SK-N-SH treated with all-trans-retinoic acid at 6 μM for 48 hours (cell line): Measurements from ENCODE around the gene KANTR.

ENCODE experiments used
- ARNTL ChIP-seq: fragments of 450-650 bp; formaldehyde crosslinking; IDR thresholded peaks from 2 replicates; pipeline ENCODE4 v1.5.0; 2020; ENCODE audit warnings: low read depth, mild to moderate bottlenecking, moderate library complexity, borderline replicate concordance
- CSDC2 ChIP-seq: fragments of 250-450 bp; sonication (Bioruptor Pico); IDR thresholded peaks from 2 replicates; pipeline ENCODE4 v1.5.0; 2020; ENCODE audit warnings: mild to moderate bottlenecking, moderate library complexity
- ESRRG ChIP-seq: fragments of 250-450 bp; sonication (Bioruptor Pico); IDR thresholded peaks from 2 replicates; pipeline ENCODE4 v1.6.1; 2021; ENCODE audit warnings: mild to moderate bottlenecking
- PATZ1 ChIP-seq: fragments of 250-450 bp; sonication (Bioruptor Pico); IDR thresholded peaks from 2 replicates; pipeline ENCODE4 v1.8.0; 2020; ENCODE audit warnings: mild to moderate bottlenecking, moderate library complexity, borderline replicate concordance
- RARB ChIP-seq: fragments of 250-450 bp; sonication (Bioruptor Pico); IDR thresholded peaks from 2 replicates; pipeline ENCODE4 v1.8.0; 2021; ENCODE audit warnings: mild to moderate bottlenecking, moderate library complexity
- ZFP3 ChIP-seq: fragments of 250-450 bp; sonication (Bioruptor Pico); IDR thresholded peaks from 2 replicates; pipeline ENCODE4 v1.5.0; 2020; ENCODE audit warnings: mild to moderate bottlenecking, moderate library complexity
- ZNF565 ChIP-seq: fragments of 450-650 bp; formaldehyde crosslinking; conservative IDR thresholded peaks from 2 replicates; pipeline ENCODE4 v1.5.0; 2020; ENCODE audit warnings: low read depth, mild to moderate bottlenecking, moderate library complexity

GRCh38 chrX:53171356-53171755 is 77.4 kb downstream of the KANTR start:
- no peak for TF ChIP-seq ZFP3
- no peak for TF ChIP-seq ARNTL
- no peak for TF ChIP-seq CSDC2 (CRISPR knock-in tag)
- no peak for TF ChIP-seq RARB (CRISPR knock-in tag)
- no peak for TF ChIP-seq ZNF565 (CRISPR knock-in tag)
- TF ChIP-seq ESRRG (CRISPR knock-in tag), result no peak
- TF ChIP-seq PATZ1 (CRISPR knock-in tag), result no peak
